ENCODE results near the gene EFEMP1. TPM values are rescaled to one million over a fixed set of nuclear protein-coding genes. Genes with fewer than 3 reads are reported as not detected.

EFEMP1 gene
- total and polyA plus RNA-seq, 11 donors = 11.3 to 201 (median 34.4) TPM

DNA sequence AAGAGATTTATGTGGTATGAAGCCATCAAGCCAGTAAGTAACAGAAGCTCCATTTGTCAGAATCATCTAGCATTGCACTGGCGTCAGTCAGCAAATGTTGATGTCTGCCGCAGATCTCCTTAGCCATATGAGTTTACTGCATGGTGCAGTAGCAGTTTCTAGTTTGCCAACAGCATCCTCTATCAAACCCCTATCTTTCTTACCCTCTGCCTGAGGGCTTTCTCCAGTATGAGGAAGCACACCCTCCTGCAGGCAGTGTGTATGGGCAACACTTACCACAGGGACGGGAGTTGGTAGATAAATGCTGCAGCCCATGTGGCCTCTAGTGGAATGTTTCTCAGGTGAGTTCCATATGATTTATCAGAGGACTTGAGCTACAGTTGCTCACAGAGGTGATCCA is 63.7 kb downstream of the EFEMP1 start:
- H3K4me3 ChIP-seq = no peak overlapping the region
- TF ChIP-seq POLR2A (IDR thresholded peaks at IDR 0.05) = no peak
- TF ChIP-seq CTCF (IDR thresholded peaks at IDR 0.05) = no peak
- ATAC-seq (no peak), DNase-seq (no peak)
- H3K36me3 ChIP-seq = no peaks in the 10 kb centered on the region
- no peaks in the 10 kb centered on the region for H3K27me3 ChIP-seq
- 90 to 96% (median 92%) methylated on average over 3 of the region's 3 CpGs for whole genome bisulfite sequencing, 4 donors
- H3K27ac ChIP-seq = no peak overlapping the region
- no peaks in the 10 kb centered on the region for H3K9me3 ChIP-seq
- intact Hi-C loops (cut with DNase I) = no loop called here
- H3K4me1 ChIP-seq = peaks cover 0 to 29% (median 0%) of the 10 kb centered on the region in 12 donors

- no peaks in the 10 kb centered on the region for H3K36me3 ChIP-seq
- no peak for TF ChIP-seq POLR2A (IDR thresholded peaks at IDR 0.05)
- TF ChIP-seq CTCF (IDR thresholded peaks at IDR 0.05) = no peak
- ATAC-seq (no peak), DNase-seq (no peak)
- peaks cover 0 to 21% (median 0%) of the 10 kb centered on the region in 12 donors for H3K4me1 ChIP-seq
- no peak overlapping the region for H3K27ac ChIP-seq
- no peaks in the 10 kb centered on the region for H3K27me3 ChIP-seq
- intact Hi-C loops (cut with DNase I) = no loop called here
- H3K4me3 ChIP-seq = no peak overlapping the region
- 80 to 97% (median 87%) methylated on average over 2 of the region's 2 CpGs for WGBS, 4 donors
- H3K9me3 ChIP-seq = no peaks in the 10 kb centered on the region
These were observed 65.8 kb downstream of the EFEMP1 start for GRCh38 chr2:55857766-55858165.

DNA sequence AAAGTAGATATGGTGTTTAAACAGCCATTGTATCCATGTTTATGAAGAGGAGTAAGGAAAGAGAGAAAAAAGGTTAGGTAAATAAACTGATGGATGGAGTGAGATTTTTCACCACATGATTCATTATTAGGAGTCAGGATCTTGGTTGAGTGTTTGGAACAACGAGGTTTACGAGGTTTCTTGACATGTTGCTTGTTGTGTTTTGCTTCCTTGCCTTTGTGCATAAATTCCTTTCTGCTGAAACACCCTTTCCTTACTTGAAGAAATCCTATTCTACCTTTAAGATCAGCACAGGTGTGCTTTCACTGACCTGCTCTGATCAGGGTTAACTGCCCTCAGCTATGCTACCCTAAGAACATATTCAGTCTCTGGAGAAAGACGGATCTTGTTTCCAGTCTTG is 66.6 kb downstream of the EFEMP1 start:
- 76 to 85% (median 81%) methylated on average over 3 of the region's 3 CpGs for WGBS, 4 donors
- no peaks in the 10 kb centered on the region for H3K9me3 ChIP-seq
- TF ChIP-seq CTCF (IDR thresholded peaks at IDR 0.05) (no peak), POLR2A (IDR thresholded peaks at IDR 0.05) (no peak)
- no peak overlapping the region for H3K27ac ChIP-seq
- no peak for ATAC-seq
- intact Hi-C loops (cut with DNase I) = no loop called here
- no peaks in the 10 kb centered on the region for H3K36me3 ChIP-seq
- peaks cover 0 to 12% (median 0%) of the 10 kb centered on the region in 12 donors for H3K4me1 ChIP-seq
- H3K27me3 ChIP-seq = no peaks in the 10 kb centered on the region
- H3K4me3 ChIP-seq = no peak overlapping the region
- no peak for DNase-seq

DNA sequence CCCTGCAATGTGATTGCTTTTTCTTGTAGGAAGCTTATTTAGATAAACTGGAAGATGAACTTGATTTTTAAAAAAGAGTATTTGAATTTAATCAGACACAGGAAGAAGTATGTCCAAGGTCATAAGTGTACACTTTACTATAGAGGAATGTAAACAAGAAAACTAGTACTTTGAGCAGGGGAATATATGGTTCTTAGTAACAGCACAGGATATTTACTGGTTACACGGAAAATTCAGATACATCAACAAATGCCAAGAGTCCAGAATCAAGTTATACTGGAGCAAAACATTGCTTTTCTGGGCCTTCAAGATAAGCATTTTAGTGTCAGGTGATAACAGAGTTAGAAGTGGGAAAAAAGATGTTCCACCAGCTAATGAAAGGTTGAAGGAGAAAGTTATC is 75.5 kb downstream of the EFEMP1 start:
- H3K9me3 ChIP-seq = no peaks in the 10 kb centered on the region
- intact Hi-C loops (cut with DNase I) = no loop called here
- 57 to 71% (median 61%) methylated on average over 1 of the region's 1 CpG for whole genome bisulfite sequencing, 4 donors

More for the DNA sequence above, 75.5 kb downstream of the EFEMP1 start:
- Histone ChIP-seq H3K27me3 (no peaks in the 10 kb centered on the region), H3K4me1 (peaks cover 0 to 6% (median 0%) of the 10 kb centered on the region in 12 donors), H3K36me3 (no peaks in the 10 kb centered on the region), H3K4me3 (no peak overlapping the region), H3K27ac (no peak overlapping the region)
- no peak for DNase-seq
- no peak for ATAC-seq
- TF ChIP-seq CTCF (IDR thresholded peaks at IDR 0.05) (no peak), POLR2A (IDR thresholded peaks at IDR 0.05) (no peak)

Data from heart left ventricle (tissue), 16 donors.